ENCODE data around the gene SPTB.

GRCh38 chr14:64811676-64812075 is 68.0 kb downstream of the SPTB start:
- TF ChIP-seq CTCF (IDR thresholded peaks at IDR 0.05; ENCODE audit: low read depth, low read length) = no peak
- TF ChIP-seq EZH2phosphoT487 (IDR thresholded peaks at IDR 0.05; ENCODE audit: low read depth) = no peak
